PC-3 (cell line): ENCODE data around the gene NENF. TPM values are rescaled to one million over a fixed set of nuclear protein-coding genes. Genes with fewer than 3 reads are reported as not detected.

ENCODE experiments used
- ATAC-seq: fragments of 200-7000 bp; cut with Tn5 transposase; 2 replicates; pipeline ENCODE4 v1.9.1; 2020; ENCODE audit warnings: mild to moderate bottlenecking, moderate library complexity
- BruUV-seq: library from RNA; stranded (reverse); fragments of 400-500 nt; replicated peaks from 2 replicates; lab custom pipeline; 2021; lab: Mats Ljungman, UMichigan
- CTCF ChIA-PET: fragments of 300-600 bp; sonication (Branson Sonifier 250); formaldehyde crosslinking; loops from one replicate; lab custom pipeline; 2022; ENCODE audit warnings: antibody characterized with exemption; lab: Charles Lee
- POLR2A ChIA-PET: fragments of 300-600 bp; sonication (Branson Sonifier 250); formaldehyde crosslinking; loops from one replicate; lab custom pipeline; 2022; ENCODE audit warnings: antibody characterized with exemption; ENCODE audit not compliant: unreplicated experiment; lab: Charles Lee
- DNase-seq: peaks from one replicate; pipeline ENCODE4 v3.0.0-alpha.2; 2015
- H2AFZ ChIP-seq: fragments of 300-600 bp; sonication (generic); 2 replicates; pipeline ENCODE4 v1.6.0; 2016; ENCODE audit warnings: antibody characterized with exemption, low read length
- H3F3A ChIP-seq: fragments of 300-600 bp; sonication (generic); one replicate; pipeline ENCODE4 v1.6.0; 2017; ENCODE audit warnings: antibody characterized with exemption, low read length, control low read depth, mild to moderate bottlenecking; ENCODE audit not compliant: unreplicated experiment
- H3K27ac ChIP-seq: fragments of 300-600 bp; sonication (generic); 2 replicates; pipeline ENCODE4 v1.5.1; 2016; ENCODE audit warnings: mild to moderate bottlenecking, low read length
- H3K27me3 ChIP-seq: fragments of 300-600 bp; sonication (generic); 2 replicates; pipeline ENCODE4 v1.6.1; 2016; ENCODE audit warnings: low read length, mixed read lengths
- H3K36me3 ChIP-seq: fragments of 300-600 bp; sonication (generic); 2 replicates; pipeline ENCODE4 v1.6.1; 2016; ENCODE audit warnings: low read depth, mixed run types, low read length, mixed read lengths
- H3K4me1 ChIP-seq: fragments of 300-600 bp; sonication (generic); 2 replicates; pipeline ENCODE4 v1.5.1; 2016; ENCODE audit warnings: low read length; ENCODE audit not compliant: insufficient read depth
- H3K4me2 ChIP-seq: fragments of 300-600 bp; sonication (generic); 2 replicates; pipeline ENCODE4 v1.6.0; 2016; ENCODE audit warnings: low read length
- H3K4me3 ChIP-seq: fragments of 300-600 bp; sonication (generic); 2 replicates; pipeline ENCODE4 v1.5.1; 2016; ENCODE audit warnings: mild to moderate bottlenecking, low read length, mixed read lengths
- H3K79me2 ChIP-seq: fragments of 300-600 bp; sonication (generic); 2 replicates; pipeline ENCODE4 v1.6.1; 2017; ENCODE audit warnings: low read length, mixed read lengths
- H3K9ac ChIP-seq: fragments of 300-600 bp; sonication (generic); 2 replicates; pipeline ENCODE4 v1.6.0; 2016; ENCODE audit warnings: mild to moderate bottlenecking, low read length
- H3K9me2 ChIP-seq: fragments of 300-600 bp; sonication (generic); replicated peaks from 2 replicates; pipeline ENCODE4 v1.6.1; 2016; ENCODE audit warnings: mixed run types, low read length, mixed read lengths
- H3K9me3 ChIP-seq: fragments of 300-600 bp; sonication (generic); 2 replicates; pipeline ENCODE4 v1.6.1; 2016; ENCODE audit warnings: low read length, mixed read lengths
- H4K20me1 ChIP-seq: fragments of 300-600 bp; sonication (generic); 2 replicates; pipeline ENCODE4 v1.6.1; 2016; ENCODE audit warnings: low read length, mixed read lengths
- CTCF ChIP-seq: fragments of 300-600 bp; sonication (generic); conservative IDR thresholded peaks from 2 replicates; pipeline ENCODE4 v1.5.1; 2017; ENCODE audit warnings: antibody characterized with exemption, low read depth, mild to moderate bottlenecking, low read length
- EZH2 ChIP-seq: fragments of 300-600 bp; sonication (generic); IDR thresholded peaks from one replicate; pipeline ENCODE4 v1.6.1; 2017; ENCODE audit warnings: antibody characterized with exemption, mild to moderate bottlenecking, low read length; ENCODE audit not compliant: unreplicated experiment
- EZH2phosphoT487 ChIP-seq: fragments of 300-600 bp; sonication (generic); IDR thresholded peaks from 2 replicates; pipeline ENCODE4 v1.6.1; 2018; ENCODE audit warnings: mild to moderate bottlenecking, antibody characterized with exemption, low read length, borderline replicate concordance
- intact Hi-C: fragments of 100-400 bp; cut with micrococcal nuclease; formaldehyde crosslinking; loops from 2 replicates; pipeline ENCODE4 v1.9.0; 2023
- total RNA-seq: library from RNA; depleted of rRNA; stranded (reverse); fragments of >200 nt; gene quantifications from 2 replicates; pipeline ENCODE4 v1.2.3, GENCODE V29; 2014

NENF gene
- total RNA-seq, 1 experiment from 2014 or later = 161 TPM

GRCh38 chr1:212428496-212428895, 4.2 kb upstream of the NENF start:
- no peak overlapping the region for H3K9ac ChIP-seq
- no TSS peak for BruUV-seq
- no peak for DNase-seq
- H4K20me1 ChIP-seq = no peaks in the 10 kb centered on the region
- H3K4me2 ChIP-seq = no peak overlapping the region
- peaks cover 16% of the 10 kb centered on the region for H3K4me1 ChIP-seq
- no peak overlapping the region for H3K4me3 ChIP-seq
- H3K9me3 ChIP-seq = no peaks in the 10 kb centered on the region
- TF ChIP-seq CTCF (no peak), EZH2phosphoT487 (no peak), EZH2 (no peak)
- no peak overlapping the region for H3K27ac ChIP-seq
- peaks cover 18% of the 10 kb centered on the region for H3K27me3 ChIP-seq
- ChIA-PET POLR2A (no interaction called here), CTCF (no interaction called here)
- no peaks in the 10 kb centered on the region for H3K36me3 ChIP-seq
- intact Hi-C loops = no loop called here
- no peaks in the 10 kb centered on the region for H3F3A ChIP-seq
- H2AFZ ChIP-seq = no peak overlapping the region
- H3K9me2 ChIP-seq = no peaks in the 10 kb centered on the region
- no peak for ATAC-seq
- peaks cover 5% of the 10 kb centered on the region for H3K79me2 ChIP-seq

- DNase-seq (no peak), ATAC-seq (no peak)
- Histone ChIP-seq H3K9me3 (no peaks in the 10 kb centered on the region), H3K4me1 (peaks cover 23% of the 10 kb centered on the region), H4K20me1 (no peaks in the 10 kb centered on the region), H3K4me3 (no peak overlapping the region), H3K27me3 (peaks cover 3% of the 10 kb centered on the region; the same call in 1 of the 2 replicates), H3K4me2 (no peak overlapping the region), H3K9me2 (no peaks in the 10 kb centered on the region), H3F3A (no peaks in the 10 kb centered on the region), H3K79me2 (peaks cover 24% of the 10 kb centered on the region), H2AFZ (no peak overlapping the region), H3K27ac (no peak overlapping the region), H3K36me3 (0 out of 2 replicates have a peak, but pooled peaks cover 6% of the 10 kb centered on the region), H3K9ac (no peak overlapping the region)
- POLR2A ChIA-PET = interaction anchor here (0.5 to 0.7 kb wide), 2 partner anchors 392 to 694 kb away, joined by 4 read pairs; no protein-coding TSS in a partner anchor
- CTCF ChIA-PET = interaction anchor here (0.7 kb wide), 1 partner anchor 395 kb away, joined by 3 read pairs; the partner anchor contains the start of genes DTL and INTS7
- intact Hi-C loops = loop anchor here (10.0 kb wide), 1 partner anchor 146 kb away; the partner anchor contains the start of gene PPP2R5A
- TF ChIP-seq EZH2 = no peak
- TF ChIP-seq EZH2phosphoT487 = no peak
- TF ChIP-seq CTCF = no peak
- BruUV-seq = no TSS peak
These were observed 2.3 kb upstream of the NENF start for GRCh38 chr1:212430416-212430815.

- H3K9me3 ChIP-seq = no peaks in the 10 kb centered on the region
- no peak for ATAC-seq
These were observed 1.7 kb upstream of the NENF start for GRCh38 chr1:212430955-212431394.

More at GRCh38 chr1:212430955-212431394, 1.7 kb upstream of the NENF start:
- ChIA-PET CTCF (no interaction called here), POLR2A (interaction anchor here (0.5 kb wide), 1 partner anchor 695 kb away, joined by 4 read pairs; no protein-coding TSS in a partner anchor)
- Histone ChIP-seq H3K4me1 (peaks cover 23% of the 10 kb centered on the region), H3K9me2 (no peaks in the 10 kb centered on the region), H3K4me2 (no peak overlapping the region), H3F3A (no peaks in the 10 kb centered on the region), H2AFZ (no peak overlapping the region), H3K36me3 (0 out of 2 replicates have a peak, but pooled peaks cover 7% of the 10 kb centered on the region), H3K79me2 (peaks cover 30% of the 10 kb centered on the region), H3K4me3 (no peak overlapping the region), H4K20me1 (no peaks in the 10 kb centered on the region), H3K27me3 (no peaks in the 10 kb centered on the region), H3K9ac (no peak overlapping the region), H3K27ac (no peak overlapping the region)
- peak; percentile 32 for DNase-seq
- TF ChIP-seq EZH2 (no peak), CTCF (no peak), EZH2phosphoT487 (no peak)
- intact Hi-C loops = loop anchor here (10.0 kb wide), 1 partner anchor 146 kb away; the partner anchor contains the start of gene PPP2R5A
- BruUV-seq = no TSS peak
